Ovary (tissue), 9 donors: ENCODE data around the gene KRTAP26-1. TPM values are rescaled to one million over a fixed set of nuclear protein-coding genes. Genes with fewer than 3 reads are reported as not detected.

Experiments used
- DNase-seq, 5 donors: peaks; one replicate each; pipeline ENCODE4 v3.0.0-alpha.2; 2019 to 2020
- H3K27ac ChIP-seq, 2 donors: fragments of 200-600 bp; one replicate each; pipeline versions ENCODE4 v1.5.1 to v1.8.0; 2019 to 2022
- H3K27me3 ChIP-seq: fragments of 200-600 bp; one replicate; pipeline ENCODE4 v1.8.0; 2022
- H3K36me3 ChIP-seq: fragments of 200-600 bp; sonication (generic); one replicate; pipeline ENCODE4 v1.5.1; 2019
- H3K4me1 ChIP-seq: one replicate; pipeline ENCODE4 v1.8.1; 2013; ENCODE audit warnings: mild to moderate bottlenecking, moderate library complexity; ENCODE audit not compliant: insufficient read depth
- H3K4me3 ChIP-seq: fragments of 200-600 bp; sonication (generic); one replicate; pipeline ENCODE4 v1.5.1; 2017
- H3K9me3 ChIP-seq, 2 donors: fragments of 200-600 bp in 1 of 2; sonication (generic) in 1 of 2; one replicate each; pipeline versions ENCODE4 v1.5.1 to v1.8.1; 2013 to 2019; ENCODE audit warnings: mild to moderate bottlenecking in 1 of 2, moderate library complexity in 1 of 2
- CTCF ChIP-seq, 3 donors: fragments of 450-650 bp in 2 of 3; fragments of 200-600 bp in 1 of 3; IDR thresholded peaks; one replicate each; pipeline versions ENCODE4 v1.5.1 to v1.8.0; 2016 to 2022; ENCODE audit warnings: antibody characterized with exemption in 3 of 3, mild to moderate bottlenecking in 1 of 3
- EP300 ChIP-seq: sonication (generic); formaldehyde crosslinking; IDR thresholded peaks from one replicate; pipeline ENCODE4 v1.6.1; 2017; ENCODE audit warnings: antibody characterized with exemption
- POLR2A ChIP-seq: fragments of 450-650 bp; IDR thresholded peaks from one replicate; pipeline ENCODE4 v1.6.1; 2017; ENCODE audit warnings: antibody characterized with exemption, mild to moderate bottlenecking, moderate library complexity
- WGBS, 3 donors: extraction: QIAGEN DNeasy Blood & Tissue Kit in 1 of 3; methylation state at CpG; one replicate each; pipeline versions ENCODE4 v1.1.5 to v1.1.7; 2013 to 2017; 5-methylcytosine and 5-hydroxymethylcytosine counted together
- intact Hi-C, 4 donors: fragments of 100-400 bp; cut with DNase I; formaldehyde crosslinking; loops; one replicate each; pipeline versions ENCODE4 v1.11.0 to v1.15.1; 2022 to 2023
- polyA plus RNA-seq, 2 donors: library from polyadenylated mRNA; stranded (reverse); fragments of 200-250 nt in 1 of 2; fragments of 350-450 nt in 1 of 2; fragmentation: Illumina TruSeq in 1 of 2; extraction: RNeasy Lipid Tissue Mini Kit (QIAGEN cat#74804) in 1 of 2; gene quantifications; one replicate each; pipeline ENCODE4 v1.2.3, GENCODE V29; 2013 to 2014
- total RNA-seq, 7 donors: library from RNA; depleted of rRNA in 2 of 7; stranded (reverse); fragments of >200 nt in 2 of 7; fragmentation: NEBNext Ultra II Directional in 3 of 7; extraction: Animal tissue kit (Norgen Biotek cat#: 25700) in 3 of 7; gene quantifications; one replicate each; pipeline versions ENCODE4 v1.1.0 to v1.2.4, GENCODE V29; 2016 to 2023
- donor health status: DM: no; HTN: no; CAD: no; lungs with moderate emphysema.
- donor health status: DM: no; HTN: no; CAD: no.
- donor health status: Bipolar disorder and iron deficiency.
- donor health status: DM: yes; HTN: yes; CAD: no.
- donor health status: DM: no; HTN: no; CAD: no.
- donor health status: DM: yes; HTN: yes; CAD: no.

Gene KRTAP26-1
- total and polyA plus RNA-seq, 9 donors: not detected

GRCh38 chr21:30315701-30316100 is 4.4 kb downstream of the KRTAP26-1 start:
- Histone ChIP-seq H3K27me3 (no peaks in the 10 kb centered on the region), H3K4me3 (no peak overlapping the region), H3K9me3 (no peaks in the 10 kb centered on the region), H3K36me3 (no peaks in the 10 kb centered on the region), H3K27ac (no peak overlapping the region), H3K4me1 (no peaks in the 10 kb centered on the region)
- intact Hi-C loops: no loop called here
- 89 to 96% (median 93%) methylated on average over 2 of the region's 2 CpGs for WGBS, 3 donors
- TF ChIP-seq EP300 (no peak), POLR2A (no peak), CTCF (IDR thresholded peaks at IDR 0.05) (no peak)
- DNase-seq: no peak

- Histone ChIP-seq H3K4me1 (no peaks in the 10 kb centered on the region), H3K27me3 (no peaks in the 10 kb centered on the region), H3K4me3 (no peak overlapping the region), H3K9me3 (no peaks in the 10 kb centered on the region), H3K27ac (no peak overlapping the region), H3K36me3 (no peaks in the 10 kb centered on the region)
- no peak for TF ChIP-seq EP300
- no peak for TF ChIP-seq POLR2A
- TF ChIP-seq CTCF (IDR thresholded peaks at IDR 0.05): no peak
- intact Hi-C loops: no loop called here
- DNase-seq: no peak
- 32 to 50% (median 37%) methylated on average over 2 of the region's 2 CpGs for WGBS, 3 donors
Observed at GRCh38 chr21:30306884-30307283, 13.2 kb downstream of the KRTAP26-1 start.

GRCh38 chr21:30305136-30305535 is 15.0 kb downstream of the KRTAP26-1 start:
- H3K36me3 ChIP-seq: no peaks in the 10 kb centered on the region
- H3K4me3 ChIP-seq: no peak overlapping the region
- TF ChIP-seq EP300 (no peak), CTCF (IDR thresholded peaks at IDR 0.05) (no peak), POLR2A (no peak)
- H3K9me3 ChIP-seq: no peaks in the 10 kb centered on the region
- DNase-seq: no peak
- no peaks in the 10 kb centered on the region for H3K4me1 ChIP-seq
- no peaks in the 10 kb centered on the region for H3K27me3 ChIP-seq
- WGBS, 3 donors: 33 to 43% (median 33%) methylated on average over 1 of the region's 1 CpG
- intact Hi-C loops: no loop called here
- H3K27ac ChIP-seq: no peak overlapping the region

- TF ChIP-seq CTCF (IDR thresholded peaks at IDR 0.05): no peak
- TF ChIP-seq POLR2A: no peak
- TF ChIP-seq EP300: no peak
- WGBS, 3 donors: 87 to 97% (median 97%) methylated on average over 2 of the region's 2 CpGs
- H3K27me3 ChIP-seq: no peaks in the 10 kb centered on the region
- intact Hi-C loops: no loop called here
- H3K4me3 ChIP-seq: no peak within 1 kb of the TSS
- DNase-seq: no peak
- no peaks in the 10 kb centered on the region for H3K36me3 ChIP-seq
- H3K4me1 ChIP-seq: no peaks in the 10 kb centered on the region
- no peaks in the 10 kb centered on the region for H3K9me3 ChIP-seq
- H3K27ac ChIP-seq: no peak within 1 kb of the TSS
Observed at GRCh38 chr21:30289215-30289614, 30.9 kb downstream of the KRTAP26-1 start, which contains the start of gene KRTAP25-1. Gene KRTAP25-1 (minus strand): TSS chr21:30289514. CDS start chr21:30289490, 24 bp downstream.
